Activated CD4-positive, alpha-beta memory T cell treated with anti-CD3 and anti-CD28 coated beads, Interleukin-2, amount 10 ng/mL, durations not matched to agents 7 days and 5 days (primary cell): Measurements from ENCODE around the gene ZFAND4. TPM values are rescaled to one million over a fixed set of nuclear protein-coding genes. Genes with fewer than 3 reads are reported as not detected.
"Not testable (repeated sequence)": the region's sequence is repeated elsewhere in the genome, so short reads cannot be mapped to it uniquely, and the experiment has no call there.

ENCODE experiments used
- CTCF ChIA-PET: fragments of 350-600 bp; sonication (Branson Sonifier 250); formaldehyde crosslinking; loops from one replicate; lab custom pipeline; 2021; ENCODE audit warnings: antibody characterized with exemption, inconsistent platforms; lab: Charles Lee
- POLR2A ChIA-PET: fragments of 350-600 bp; sonication (Branson Sonifier 250); formaldehyde crosslinking; loops from one replicate; lab custom pipeline; 2021; ENCODE audit warnings: antibody characterized with exemption; lab: Charles Lee
- DNase-seq: peaks from one replicate; pipeline ENCODE4 v3.0.0-alpha.2; 2020
- H3K27ac Mint-ChIP-seq: one replicate; pipeline ENCODE4 v1.8.0; 2021; ENCODE audit warnings: mild to moderate bottlenecking, mixed read lengths
- H3K27me3 Mint-ChIP-seq: one replicate; pipeline ENCODE4 v1.8.0; 2021; ENCODE audit warnings: mixed read lengths
- H3K36me3 Mint-ChIP-seq: one replicate; pipeline ENCODE4 v1.8.0; 2021; ENCODE audit warnings: low read depth, mixed read lengths
- H3K4me1 Mint-ChIP-seq: one replicate; pipeline ENCODE4 v1.8.0; 2021; ENCODE audit warnings: mixed read lengths
- H3K4me3 Mint-ChIP-seq: one replicate; pipeline ENCODE4 v1.8.0; 2021; ENCODE audit warnings: mild to moderate bottlenecking, mixed read lengths
- H3K9me3 Mint-ChIP-seq: one replicate; pipeline ENCODE4 v1.8.0; 2021; ENCODE audit warnings: mixed read lengths
- total RNA-seq, 2 experiments: library from RNA; stranded (reverse); gene quantifications; one replicate each; pipeline ENCODE4 v1.2.3, GENCODE V29; 2021

ZFAND4 gene
- total RNA-seq, 2 experiments from 2014 or later, result 19.6 to 19.7 TPM

DNA sequence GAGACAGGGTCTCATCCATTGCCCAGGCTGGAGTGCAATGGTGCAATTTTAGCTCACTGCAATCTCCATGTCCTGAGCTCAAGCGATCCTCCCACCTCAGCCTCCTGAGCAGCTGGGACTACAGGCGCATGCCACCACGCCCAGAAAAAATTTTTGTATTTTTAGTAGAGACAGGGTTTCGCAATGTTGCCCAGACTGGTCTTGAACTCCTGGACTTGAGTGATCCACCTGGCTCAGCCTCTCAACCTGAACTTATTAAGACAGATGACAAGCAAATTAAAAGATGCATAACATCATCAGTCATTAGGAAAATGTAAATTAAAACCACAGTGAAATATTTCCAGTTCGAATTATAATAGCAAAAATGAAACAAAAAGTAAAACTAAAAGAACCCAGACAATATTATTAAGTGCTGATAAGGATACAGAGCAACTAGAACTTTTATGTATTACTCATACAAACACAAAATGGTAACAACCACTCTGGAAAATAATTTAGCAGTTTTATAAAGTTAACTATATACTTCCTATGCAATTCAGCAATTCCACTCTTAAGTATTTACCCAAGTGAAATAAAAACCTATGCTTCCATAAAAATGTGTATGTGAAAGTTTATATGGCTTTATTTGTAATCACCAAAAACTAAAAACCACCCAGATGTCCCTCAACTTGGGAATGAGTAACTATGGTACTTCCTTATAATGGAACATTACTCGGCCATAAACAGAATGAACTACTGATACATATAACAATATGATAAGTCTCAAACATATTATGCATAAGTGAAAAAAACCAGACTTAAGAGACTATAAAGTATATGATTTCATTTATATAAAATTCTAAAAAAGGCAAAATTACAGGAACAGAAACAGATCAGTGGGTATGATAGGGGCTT is 15.3 kb downstream of the ZFAND4 start:
- no peak overlapping the region for H3K4me3 Mint-ChIP-seq
- POLR2A ChIA-PET, result no interaction called here
- no peak for DNase-seq
- peak overlapping the region; percentile 16 for H3K27ac Mint-ChIP-seq
- peaks cover 63% of the 10 kb centered on the region for H3K36me3 Mint-ChIP-seq
- peaks cover 5% of the 10 kb centered on the region for H3K9me3 Mint-ChIP-seq
- CTCF ChIA-PET, result no interaction called here
- H3K4me1 Mint-ChIP-seq, result peaks cover 40% of the 10 kb centered on the region
- H3K27me3 Mint-ChIP-seq, result no peaks in the 10 kb centered on the region

DNA sequence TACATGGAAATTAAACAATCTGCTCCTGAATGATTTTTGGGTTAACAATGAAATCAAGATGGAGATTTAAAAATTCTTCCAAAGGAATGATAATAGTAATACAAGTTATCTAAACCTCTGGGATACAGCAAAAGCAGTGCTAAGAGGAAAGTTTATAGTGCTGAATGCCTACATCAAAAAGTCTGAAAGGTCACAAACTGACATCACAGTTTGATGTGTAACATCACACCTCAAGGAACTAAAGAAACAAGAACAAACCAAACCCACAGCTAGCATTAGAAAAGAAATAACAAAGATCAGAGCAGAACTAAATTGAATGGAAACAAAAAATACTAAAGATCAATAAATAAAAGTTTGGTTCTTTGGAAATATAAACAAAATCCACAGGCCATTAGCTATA is 17.4 kb downstream of the ZFAND4 start:
- Mint-ChIP-seq H3K9me3 (peaks cover 2% of the 10 kb centered on the region), H3K27ac (no peak overlapping the region), H3K4me1 (peaks cover 26% of the 10 kb centered on the region), H3K36me3 (peaks cover 48% of the 10 kb centered on the region), H3K4me3 (no peak overlapping the region), H3K27me3 (no peaks in the 10 kb centered on the region)
- CTCF ChIA-PET, result no interaction called here
- no peak for DNase-seq
- POLR2A ChIA-PET, result no interaction called here

DNA sequence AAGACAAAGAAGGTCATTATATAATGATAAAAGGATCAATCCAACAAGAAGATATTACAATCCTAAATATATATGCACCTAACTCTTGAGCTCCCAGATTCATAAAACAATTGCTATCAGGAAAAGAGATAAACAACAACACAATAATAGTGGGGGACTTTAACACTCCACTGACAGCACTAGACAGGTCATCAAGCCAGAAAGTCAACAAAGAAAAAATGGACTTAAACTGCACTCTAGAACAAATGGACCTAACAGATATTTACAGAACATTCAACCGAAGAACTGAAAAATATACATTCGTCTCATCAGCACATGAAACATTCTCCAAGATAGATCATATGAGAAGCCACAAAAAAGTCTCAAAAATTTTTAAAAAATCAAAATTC is 17.8 kb downstream of the ZFAND4 start:
- H3K4me3 Mint-ChIP-seq, H3K27ac Mint-ChIP-seq, DNase-seq, H3K27me3 Mint-ChIP-seq, CTCF ChIA-PET, POLR2A ChIA-PET, H3K9me3 Mint-ChIP-seq: not testable (repeated sequence)
- Mint-ChIP-seq H3K36me3 (peaks cover 46% of the 10 kb centered on the region), H3K4me1 (peaks cover 26% of the 10 kb centered on the region)

DNA sequence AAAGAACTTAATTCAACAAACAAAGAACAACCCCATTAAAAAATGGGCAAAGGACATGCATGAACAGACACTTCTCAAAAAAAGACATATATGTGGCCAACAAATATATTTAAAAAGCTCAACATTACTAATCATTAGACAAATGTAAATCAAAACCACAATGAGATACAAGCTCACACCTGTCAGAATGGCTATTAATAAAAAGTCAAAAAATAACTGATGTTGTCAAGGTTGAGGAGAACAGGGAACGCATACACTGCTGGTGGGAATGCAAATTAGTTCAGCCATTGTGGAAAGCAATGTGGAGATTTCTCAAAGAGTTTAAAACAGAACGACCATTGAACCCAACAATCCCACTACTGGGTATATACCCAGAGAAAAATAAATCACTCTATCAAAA is 19.1 kb downstream of the ZFAND4 start:
- Mint-ChIP-seq H3K27me3 (no peaks in the 10 kb centered on the region), H3K36me3 (peaks cover 36% of the 10 kb centered on the region), H3K4me3 (no peak overlapping the region), H3K27ac (no peak overlapping the region), H3K4me1 (peaks cover 22% of the 10 kb centered on the region), H3K9me3 (no peaks in the 10 kb centered on the region)
- no peak for DNase-seq
- POLR2A ChIA-PET, result no interaction called here
- CTCF ChIA-PET, result no interaction called here

DNA sequence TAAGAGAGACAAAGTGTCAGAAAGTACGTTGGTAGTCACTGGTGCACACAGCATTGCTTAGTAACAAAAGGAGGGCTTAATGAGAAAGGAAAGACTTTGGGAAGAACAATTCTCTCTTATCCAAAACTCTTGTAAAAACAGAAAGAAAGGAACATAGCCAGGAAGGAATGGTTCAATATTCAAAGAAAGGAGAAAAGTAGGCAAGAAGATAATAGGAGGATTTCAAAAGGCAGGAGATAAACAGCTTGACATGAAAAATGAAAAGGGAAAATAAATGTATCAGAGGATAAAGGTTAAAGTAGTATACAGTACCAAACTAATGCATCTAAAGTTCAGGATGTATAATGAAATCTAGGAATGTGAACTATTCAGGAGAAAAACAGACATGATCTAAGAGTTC is 20.1 kb downstream of the ZFAND4 start:
- H3K9me3 Mint-ChIP-seq, result no peaks in the 10 kb centered on the region
- H3K27me3 Mint-ChIP-seq, result no peaks in the 10 kb centered on the region
- DNase-seq, result no peak
- peaks cover 18% of the 10 kb centered on the region for H3K4me1 Mint-ChIP-seq
- H3K36me3 Mint-ChIP-seq, result peaks cover 36% of the 10 kb centered on the region
- no peak overlapping the region for H3K4me3 Mint-ChIP-seq
- ChIA-PET POLR2A (no interaction called here), CTCF (no interaction called here)
- no peak overlapping the region for H3K27ac Mint-ChIP-seq

DNA sequence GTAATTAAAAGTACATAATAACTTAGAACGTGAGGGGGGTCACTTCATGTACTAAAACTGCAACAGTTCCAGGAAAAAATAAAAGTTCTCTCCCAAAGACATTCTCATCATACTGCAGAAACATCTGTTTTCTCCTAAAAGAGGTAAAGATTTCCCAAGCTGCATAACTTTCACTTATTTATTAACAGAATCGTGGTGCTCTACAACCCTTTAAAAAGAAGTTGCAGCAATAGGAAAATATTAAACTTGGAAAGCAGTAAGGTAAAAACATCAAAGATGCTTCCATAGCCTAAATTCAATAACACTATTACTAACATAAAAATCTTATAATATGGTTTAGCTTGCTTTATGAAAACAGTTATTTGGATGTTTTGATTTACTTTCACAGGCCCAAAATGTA is 23.3 kb downstream of the ZFAND4 start:
- no peaks in the 10 kb centered on the region for H3K9me3 Mint-ChIP-seq
- no peak overlapping the region for H3K4me3 Mint-ChIP-seq
- no peak for DNase-seq
- H3K4me1 Mint-ChIP-seq, result peaks cover 2% of the 10 kb centered on the region
- ChIA-PET CTCF (interaction anchor here (0.6 kb wide), 1 partner anchor 805 kb away, joined by 3 read pairs; no protein-coding TSS in a partner anchor), POLR2A (no interaction called here)
- no peak overlapping the region for H3K27ac Mint-ChIP-seq
- H3K27me3 Mint-ChIP-seq, result no peaks in the 10 kb centered on the region
- H3K36me3 Mint-ChIP-seq, result peaks cover 19% of the 10 kb centered on the region

DNA sequence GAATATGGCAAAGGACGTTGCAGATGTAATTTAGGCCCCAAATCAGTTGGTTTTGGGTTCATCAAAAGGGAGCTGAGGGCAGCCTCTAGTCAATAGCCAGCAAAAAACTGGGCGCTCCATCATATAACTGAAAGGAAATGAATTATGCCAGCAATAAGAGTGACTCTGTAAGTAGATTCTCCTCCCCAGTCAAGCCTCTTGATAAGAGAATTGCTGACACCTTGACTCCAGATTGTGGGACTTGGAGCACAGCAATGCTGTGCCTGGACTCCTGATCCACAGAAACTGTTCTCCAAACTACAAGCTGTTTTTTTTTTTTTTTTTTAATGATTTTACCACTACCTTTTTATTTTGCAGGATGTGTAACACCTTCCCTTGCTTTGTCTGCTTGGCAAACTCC is 25.5 kb downstream of the ZFAND4 start:
- Mint-ChIP-seq H3K4me1 (no peaks in the 10 kb centered on the region), H3K9me3 (no peaks in the 10 kb centered on the region), H3K36me3 (peaks cover 19% of the 10 kb centered on the region), H3K27me3 (no peaks in the 10 kb centered on the region), H3K27ac (no peak overlapping the region), H3K4me3 (no peak overlapping the region)
- ChIA-PET CTCF (no interaction called here), POLR2A (no interaction called here)
- DNase-seq, result no peak

DNA sequence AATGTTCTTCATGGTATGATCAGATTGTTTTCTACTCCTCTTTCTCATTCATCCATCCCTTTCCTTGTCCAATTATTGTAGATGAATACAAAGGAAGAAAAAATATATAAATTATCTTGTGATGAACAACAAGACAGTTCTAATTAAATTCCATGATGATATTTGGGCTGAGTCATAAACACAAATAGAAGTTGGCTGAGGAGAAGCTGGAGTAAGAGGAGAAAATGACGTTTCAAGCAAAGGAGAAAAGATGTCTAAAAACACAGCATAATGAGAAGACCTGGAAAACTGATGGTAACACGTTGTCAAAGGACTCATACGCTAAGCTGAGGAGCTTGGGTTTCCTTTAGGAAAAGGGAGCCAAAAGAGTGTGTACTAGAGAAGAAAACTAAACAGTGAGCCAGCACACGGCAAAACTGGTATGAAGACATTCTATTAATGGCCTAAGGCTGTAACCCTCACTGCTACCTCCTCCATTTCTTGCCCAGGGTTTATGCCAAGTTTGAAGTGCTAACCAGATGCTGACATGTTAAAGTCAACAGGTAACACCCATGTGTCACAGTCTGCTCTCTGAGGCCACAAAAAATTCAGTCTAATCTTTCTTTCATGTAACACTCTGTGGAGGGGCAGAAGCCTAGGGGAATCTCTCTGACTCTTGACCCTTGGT is 26.1 kb downstream of the ZFAND4 start:
- Mint-ChIP-seq H3K27ac (no peak overlapping the region), H3K4me3 (no peak overlapping the region), H3K36me3 (peaks cover 19% of the 10 kb centered on the region), H3K9me3 (no peaks in the 10 kb centered on the region), H3K4me1 (no peaks in the 10 kb centered on the region), H3K27me3 (no peaks in the 10 kb centered on the region)
- DNase-seq, result no peak
- ChIA-PET CTCF (no interaction called here), POLR2A (no interaction called here)

DNA sequence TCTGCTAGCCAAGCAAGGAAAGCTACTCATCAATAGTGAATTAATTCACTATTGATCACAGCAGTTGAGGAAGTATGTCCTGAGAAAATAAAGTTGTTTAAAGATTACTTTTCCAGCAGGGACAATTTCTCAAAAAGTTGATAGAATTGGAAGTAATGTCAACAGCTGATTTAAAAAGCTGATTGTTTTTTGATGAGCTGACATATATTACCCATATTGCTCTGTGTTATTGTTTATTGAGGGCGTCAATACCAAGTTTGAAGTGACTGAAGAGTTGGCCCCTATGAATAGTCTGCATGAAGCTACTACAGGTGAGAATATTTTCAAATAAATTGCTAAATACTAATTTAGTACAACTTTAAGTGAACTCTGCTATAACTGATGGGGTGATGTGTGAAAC is 28.0 kb downstream of the ZFAND4 start:
- CTCF ChIA-PET, result no interaction called here
- H3K27me3 Mint-ChIP-seq, result no peaks in the 10 kb centered on the region
- no peaks in the 10 kb centered on the region for H3K4me1 Mint-ChIP-seq
- no peaks in the 10 kb centered on the region for H3K9me3 Mint-ChIP-seq
- H3K27ac Mint-ChIP-seq, result no peak overlapping the region
- no peak overlapping the region for H3K4me3 Mint-ChIP-seq
- DNase-seq, result no peak
- peaks cover 24% of the 10 kb centered on the region for H3K36me3 Mint-ChIP-seq
- POLR2A ChIA-PET, result interaction anchor here (1.0 kb wide), 1 partner anchor 27 kb away, joined by 5 read pairs; no protein-coding TSS in a partner anchor

DNA sequence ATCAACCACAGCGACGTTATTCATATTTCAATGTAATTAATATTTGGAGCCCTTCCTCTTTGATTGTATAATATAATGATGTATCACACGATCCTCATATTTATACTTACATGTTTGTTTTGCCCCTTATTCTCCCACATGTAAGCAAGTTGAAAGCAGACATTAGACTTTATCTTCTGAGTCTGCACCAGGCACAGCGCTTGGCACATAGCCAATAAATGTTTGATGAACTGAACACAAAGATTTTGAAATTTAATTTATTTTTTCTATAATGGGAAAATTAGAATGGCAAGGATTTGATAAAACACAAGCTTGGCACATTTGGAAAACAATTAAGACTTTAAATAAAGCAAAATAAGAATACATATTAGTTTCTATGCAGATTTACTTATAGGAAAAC is 31.6 kb downstream of the ZFAND4 start:
- DNase-seq, result no peak
- H3K9me3 Mint-ChIP-seq, result no peaks in the 10 kb centered on the region
- peaks cover 19% of the 10 kb centered on the region for H3K36me3 Mint-ChIP-seq
- ChIA-PET CTCF (no interaction called here), POLR2A (no interaction called here)
- H3K4me3 Mint-ChIP-seq, result no peak overlapping the region
- no peaks in the 10 kb centered on the region for H3K27me3 Mint-ChIP-seq
- no peak overlapping the region for H3K27ac Mint-ChIP-seq
- no peaks in the 10 kb centered on the region for H3K4me1 Mint-ChIP-seq

DNA sequence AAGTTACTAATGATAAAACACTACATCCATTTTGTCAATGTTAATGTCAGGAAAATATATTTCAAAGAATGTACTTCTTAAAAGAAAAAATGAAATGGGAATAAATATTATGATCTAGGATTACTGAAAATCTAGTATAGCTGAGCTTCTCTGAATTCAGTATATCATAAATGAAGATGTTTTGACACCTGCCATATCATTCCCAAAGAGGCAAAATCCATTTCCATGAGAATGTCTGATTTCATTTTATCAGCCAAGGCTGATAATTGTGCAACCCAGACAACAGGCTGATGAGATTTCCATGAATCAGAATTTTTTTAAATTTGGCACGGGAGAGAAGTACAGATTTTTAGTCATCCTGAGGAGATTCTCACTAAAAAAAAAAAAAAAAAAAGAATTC is 32.5 kb downstream of the ZFAND4 start:
- H3K36me3 Mint-ChIP-seq, result peaks cover 19% of the 10 kb centered on the region
- H3K27me3 Mint-ChIP-seq, result no peaks in the 10 kb centered on the region
- no peak for DNase-seq
- no peak overlapping the region for H3K4me3 Mint-ChIP-seq
- no peaks in the 10 kb centered on the region for H3K9me3 Mint-ChIP-seq
- POLR2A ChIA-PET, result no interaction called here
- H3K4me1 Mint-ChIP-seq, result no peaks in the 10 kb centered on the region
- H3K27ac Mint-ChIP-seq, result no peak overlapping the region
- CTCF ChIA-PET, result no interaction called here

DNA sequence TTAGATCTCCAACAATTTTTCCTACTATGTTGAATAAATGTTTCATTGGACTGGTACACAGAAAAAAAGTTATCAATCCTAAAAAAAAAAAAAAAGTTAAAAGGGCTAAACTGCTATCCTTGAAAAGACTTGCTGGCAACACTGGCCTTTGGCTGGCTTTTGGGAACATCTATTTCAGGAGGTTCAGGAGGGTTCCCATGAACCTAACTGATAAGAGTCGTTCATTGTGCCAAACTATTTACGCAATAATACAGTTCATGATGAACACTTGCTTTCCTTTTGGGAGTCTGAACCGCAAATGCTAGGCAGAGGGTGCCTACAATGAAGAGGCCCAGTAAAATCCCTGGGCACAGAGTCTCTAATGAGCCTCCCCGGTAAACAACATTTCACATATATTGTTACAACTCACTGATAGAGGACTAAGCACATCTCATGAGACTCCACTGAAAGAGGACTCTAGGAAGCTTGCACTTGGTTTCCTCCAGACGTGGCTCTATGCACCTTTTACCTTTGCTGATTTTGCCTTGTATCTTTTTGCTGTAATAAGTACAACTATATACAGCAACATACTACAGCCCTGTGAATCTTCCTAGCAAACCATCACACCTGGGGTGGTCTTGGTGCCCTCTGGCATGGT is 45.0 kb downstream of the ZFAND4 start:
- H3K27me3 Mint-ChIP-seq, result no peaks in the 10 kb centered on the region
- peaks cover 7% of the 10 kb centered on the region for H3K36me3 Mint-ChIP-seq
- ChIA-PET POLR2A (no interaction called here), CTCF (no interaction called here)
- no peak for DNase-seq
- no peaks in the 10 kb centered on the region for H3K9me3 Mint-ChIP-seq
- no peak overlapping the region for H3K27ac Mint-ChIP-seq
- H3K4me3 Mint-ChIP-seq, result no peak overlapping the region
- no peaks in the 10 kb centered on the region for H3K4me1 Mint-ChIP-seq

DNA sequence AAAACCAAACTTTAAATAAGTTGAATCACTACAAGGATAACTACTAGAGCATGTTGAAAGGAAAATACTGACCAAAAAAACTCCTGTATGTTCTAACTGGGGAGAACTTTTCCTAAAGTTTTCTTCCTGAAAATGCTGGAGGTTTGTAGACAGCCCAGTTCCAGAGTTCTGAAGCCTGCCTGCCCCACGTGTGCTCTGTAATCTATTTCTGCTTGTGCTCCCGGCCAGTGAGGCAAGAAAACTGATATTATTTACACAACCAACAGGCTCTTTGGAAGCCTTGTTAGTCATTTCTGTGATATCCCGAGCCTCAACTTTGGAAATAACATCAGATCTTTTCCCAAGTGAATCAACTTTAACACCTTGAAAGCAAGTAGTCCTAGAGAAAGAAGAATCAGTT is 46.7 kb downstream of the ZFAND4 start:
- no peaks in the 10 kb centered on the region for H3K9me3 Mint-ChIP-seq
- POLR2A ChIA-PET, result no interaction called here
- no peak overlapping the region for H3K4me3 Mint-ChIP-seq
- no peak for DNase-seq
- CTCF ChIA-PET, result no interaction called here
- no peaks in the 10 kb centered on the region for H3K4me1 Mint-ChIP-seq
- no peaks in the 10 kb centered on the region for H3K27me3 Mint-ChIP-seq
- peaks cover 7% of the 10 kb centered on the region for H3K36me3 Mint-ChIP-seq
- no peak overlapping the region for H3K27ac Mint-ChIP-seq
